HG03439 (cell line): ENCODE measurements around the gene SPRN.
"Not testable (repeated sequence)": the region's sequence is repeated elsewhere in the genome, so short reads cannot be mapped to it uniquely, and the experiment has no call there.

Source experiments
- ATAC-seq: cut with Tn5 transposase; IDR thresholded peaks from one replicate; pipeline ENCODE4 v1.9.1; 2021; ENCODE audit warnings: mild to moderate bottlenecking, moderate library complexity; ENCODE audit not compliant: unreplicated experiment

SPRN gene, protein sequence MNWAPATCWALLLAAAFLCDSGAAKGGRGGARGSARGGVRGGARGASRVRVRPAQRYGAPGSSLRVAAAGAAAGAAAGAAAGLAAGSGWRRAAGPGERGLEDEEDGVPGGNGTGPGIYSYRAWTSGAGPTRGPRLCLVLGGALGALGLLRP

GRCh38 chr10:133424601-133425000 is at the start of gene SPRN:
Gene SPRN (minus strand): TSS chr10:133424625. CDS start chr10:133423681, 944 bp downstream.
- ATAC-seq, result not testable (repeated sequence)

DNA sequence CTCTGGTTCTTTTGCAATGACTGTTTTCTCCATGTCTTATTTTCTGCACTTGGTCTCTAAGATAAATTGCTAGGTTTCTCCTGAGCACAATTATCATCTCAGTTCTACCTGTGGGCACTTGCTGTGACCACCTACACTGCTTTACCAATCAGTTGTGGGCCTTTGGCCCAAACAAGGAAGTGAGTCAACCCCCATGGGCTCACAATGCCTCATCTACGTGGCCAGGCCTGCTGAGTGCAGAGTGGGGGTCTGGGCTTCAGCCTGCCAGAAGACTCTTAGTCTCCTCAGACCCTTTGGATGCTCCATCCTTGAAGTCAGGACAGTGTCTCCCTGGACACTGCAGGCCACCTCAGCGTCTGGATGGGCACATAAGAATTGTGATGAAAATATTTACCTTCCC is 49.6 kb upstream of the SPRN start:
- no peak for ATAC-seq

GRCh38 chr10:133473270-133473669 is 48.8 kb upstream of the SPRN start:
- no peak for ATAC-seq

DNA sequence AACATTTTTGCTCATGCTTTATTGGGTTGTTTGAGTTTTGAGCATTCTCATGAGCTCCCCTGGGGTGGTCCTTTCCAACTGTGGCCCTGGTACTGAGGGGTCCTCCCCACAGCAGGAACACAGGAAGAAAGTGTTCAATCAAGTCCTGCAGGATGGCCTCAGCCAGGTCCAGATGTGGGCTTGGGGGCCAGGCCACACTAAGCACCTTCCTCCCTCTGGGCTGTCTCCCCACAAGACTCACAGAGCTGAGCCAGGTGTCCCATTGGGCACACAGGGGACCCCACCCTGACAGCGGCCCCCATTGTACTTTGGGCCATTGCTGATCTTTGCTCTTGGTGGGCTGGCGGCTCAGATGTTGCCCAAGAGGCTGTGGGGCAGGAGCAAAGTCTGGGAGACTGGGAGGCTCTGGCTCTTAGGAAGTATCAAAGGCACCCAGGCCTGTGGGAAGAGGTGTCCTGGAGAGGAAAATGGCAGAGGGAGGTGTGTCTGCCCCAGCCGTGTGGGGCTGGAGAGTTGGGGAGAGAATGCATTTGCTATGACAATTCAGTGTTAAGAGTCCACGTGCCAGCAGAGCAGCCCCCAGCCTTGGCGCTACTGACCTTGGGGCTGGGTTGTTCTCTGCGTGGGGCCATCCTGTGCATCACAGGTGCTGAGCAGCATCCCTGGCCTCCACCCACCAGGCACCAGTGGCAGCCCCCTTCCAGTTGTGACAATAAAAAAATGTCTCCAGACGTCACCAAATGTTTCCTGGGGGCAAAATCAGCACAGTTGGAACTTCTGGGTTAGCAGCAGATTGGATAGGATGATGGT is 47.1 kb upstream of the SPRN start:
- no peak for ATAC-seq

- ATAC-seq, result not testable (repeated sequence)
Observed at GRCh38 chr10:133469205-133469604, 44.8 kb upstream of the SPRN start.

DNA sequence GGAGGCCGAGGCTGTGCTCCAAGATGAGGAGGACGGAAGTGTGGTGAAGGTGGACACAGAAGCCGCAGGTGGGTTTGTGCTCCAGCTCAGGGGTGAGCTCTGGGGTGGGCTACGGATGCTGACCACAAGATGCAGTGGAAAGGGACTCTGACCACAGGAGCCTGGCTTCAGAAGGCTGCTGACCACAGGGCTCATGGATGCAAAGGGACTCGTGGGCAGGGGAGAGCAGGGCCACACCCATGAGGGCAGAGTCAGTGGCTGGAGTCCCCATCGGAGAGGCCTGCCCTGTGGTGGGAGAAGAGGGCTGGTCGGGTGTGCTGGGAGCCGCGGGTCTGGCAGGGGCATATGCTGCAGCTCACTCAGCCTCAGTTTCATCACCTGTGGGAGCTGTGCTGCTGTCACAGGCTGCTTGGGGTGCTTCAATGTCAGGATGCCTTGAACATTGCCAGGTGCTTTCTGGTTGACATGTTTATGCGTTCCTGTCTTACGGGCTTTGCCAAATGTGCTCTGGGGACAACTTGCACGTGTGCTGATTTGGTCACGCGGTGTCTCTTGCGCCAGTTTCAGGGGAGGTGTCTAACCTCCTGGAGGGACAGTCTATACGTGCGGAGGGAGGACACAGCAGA is 43.0 kb upstream of the SPRN start:
- ATAC-seq, result no peak

DNA sequence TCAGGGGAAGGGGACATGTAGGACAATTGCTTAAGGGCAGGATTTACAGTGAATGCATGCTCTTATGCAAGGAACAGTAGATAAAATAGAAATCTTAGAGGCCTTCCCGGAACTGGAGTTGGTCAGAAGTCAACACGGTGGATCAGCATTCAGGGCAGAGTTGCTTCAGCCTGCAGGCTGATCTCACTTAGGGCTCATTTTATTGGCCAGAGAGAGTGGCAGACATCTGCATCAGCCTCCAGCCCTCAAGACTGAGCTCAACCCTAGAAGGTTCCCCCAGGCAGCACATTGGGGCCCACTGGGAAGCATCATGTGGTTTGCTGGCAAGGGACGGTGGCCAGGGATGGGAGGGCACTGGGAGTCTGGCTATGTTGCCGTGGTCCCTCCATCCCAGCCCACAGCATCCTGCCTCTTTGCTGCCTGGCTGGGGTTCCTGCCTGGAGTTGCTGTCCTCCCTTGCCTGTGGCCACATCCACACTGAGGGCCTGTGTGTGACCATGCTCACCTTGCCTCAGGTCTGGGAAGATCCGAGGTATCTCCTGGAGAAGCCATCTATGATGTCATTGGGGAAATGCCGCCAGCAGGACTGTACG is 42.4 kb upstream of the SPRN start:
- no peak for ATAC-seq

DNA sequence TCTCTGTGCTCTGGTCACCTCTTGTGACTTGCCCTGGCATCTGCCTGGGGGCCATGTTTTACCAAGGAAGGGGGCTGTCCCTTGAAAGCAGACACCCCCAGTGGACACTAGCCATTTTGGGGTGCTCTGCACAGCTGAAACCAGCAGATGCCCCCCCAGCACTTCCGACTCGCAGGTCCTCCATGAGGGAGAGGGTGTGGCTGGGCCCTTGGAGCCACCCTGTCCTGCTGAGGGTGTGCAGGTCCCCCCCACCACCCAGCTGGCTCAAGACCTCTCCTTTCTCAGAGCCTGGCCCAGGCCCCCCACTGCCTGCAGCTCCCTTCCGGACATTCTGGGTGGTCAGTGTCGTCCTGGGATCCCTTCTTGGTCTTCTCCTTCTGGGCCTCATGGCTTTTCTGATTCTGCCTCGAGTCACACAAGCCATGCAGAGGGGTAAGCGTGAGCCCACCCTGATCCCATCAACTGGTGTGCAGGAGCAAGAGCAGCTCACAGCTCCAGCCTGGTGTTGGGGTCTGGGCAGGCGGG is 41.6 kb upstream of the SPRN start:
- ATAC-seq, result no peak

DNA sequence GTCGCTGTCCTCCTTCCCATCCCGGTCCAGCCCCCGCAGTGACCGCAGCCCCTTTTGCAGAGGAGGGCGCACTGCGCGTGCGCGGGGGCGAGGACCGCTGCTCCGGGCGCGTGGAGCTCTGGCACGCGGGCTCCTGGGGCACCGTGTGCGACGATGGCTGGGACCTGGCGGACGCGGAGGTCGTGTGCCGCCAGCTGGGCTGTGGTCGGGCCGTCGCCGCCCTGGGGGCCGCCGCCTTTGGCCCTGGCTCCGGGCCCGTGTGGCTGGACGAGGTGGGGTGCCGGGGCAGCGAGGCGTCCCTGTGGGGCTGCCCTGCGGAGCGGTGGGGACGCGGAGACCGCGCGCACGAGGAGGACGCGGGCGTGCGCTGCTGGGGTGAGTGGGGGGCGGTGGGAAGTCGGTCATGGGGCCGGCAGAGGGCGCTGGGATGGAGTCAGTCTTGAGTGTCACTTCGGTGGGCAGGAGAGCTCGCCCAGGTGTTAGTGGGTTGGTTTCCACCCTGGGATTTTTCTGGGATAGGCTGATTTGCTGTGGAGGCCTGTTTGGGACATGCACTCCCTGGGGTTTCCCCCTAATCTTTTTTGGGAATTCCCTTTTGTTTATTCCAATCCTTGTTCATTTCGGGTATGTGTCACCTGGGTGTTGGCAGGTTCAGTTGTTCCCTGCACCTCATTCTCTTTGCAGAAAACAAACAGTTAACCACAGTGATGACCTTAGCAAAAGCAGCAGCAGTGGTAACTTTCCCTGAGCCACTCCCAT is 40.9 kb upstream of the SPRN start:
- no peak for ATAC-seq

DNA sequence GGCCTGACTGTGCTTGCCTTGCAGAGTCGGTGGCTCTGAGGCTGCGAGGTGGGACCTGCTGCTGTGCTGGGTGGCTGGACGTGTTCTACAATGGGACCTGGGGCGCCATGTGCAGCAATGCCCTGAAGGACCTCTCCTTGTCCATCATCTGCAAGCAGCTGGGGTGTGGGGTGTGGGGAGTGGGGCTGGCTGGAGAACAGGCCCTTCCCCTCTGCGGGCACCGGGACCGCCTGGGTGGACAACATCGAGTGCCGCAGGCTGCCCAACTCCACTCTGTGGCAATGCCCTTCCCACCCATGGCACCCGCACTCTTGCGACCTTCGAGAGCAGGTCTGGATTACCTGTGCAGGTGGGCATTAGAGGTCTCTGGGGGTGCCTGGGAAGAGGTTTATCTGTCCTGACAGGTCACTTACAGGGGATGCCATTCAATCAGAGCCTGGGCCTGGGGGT is 40.2 kb upstream of the SPRN start:
- ATAC-seq, result no peak

- ATAC-seq, result no peak
Observed at GRCh38 chr10:133462512-133463305, 38.3 kb upstream of the SPRN start.

DNA sequence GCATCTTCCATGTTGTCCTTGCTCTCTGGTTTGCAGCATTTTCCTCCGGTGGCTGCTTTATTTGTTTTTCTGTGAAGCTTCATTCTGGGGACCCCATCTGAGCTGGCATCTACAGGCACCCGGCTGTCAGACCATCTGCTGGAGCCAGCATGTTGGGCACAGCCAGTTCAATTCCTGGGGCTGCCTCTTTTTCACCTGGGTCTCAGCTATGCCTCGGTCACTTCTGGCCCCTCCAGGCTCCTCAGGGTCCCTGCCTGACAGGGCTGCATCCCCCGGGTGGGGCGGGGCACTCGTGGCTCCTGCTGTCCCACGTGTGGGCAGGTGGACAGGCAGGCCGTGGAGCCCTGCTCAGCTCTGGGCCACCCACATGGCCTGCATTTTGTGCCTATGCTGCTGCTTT is 37.4 kb upstream of the SPRN start:
- no peak for ATAC-seq

GRCh38 chr10:133461027-133461426 is 36.6 kb upstream of the SPRN start:
- ATAC-seq, result no peak

- ATAC-seq, result no peak
Observed at GRCh38 chr10:133460208-133460769, 35.9 kb upstream of the SPRN start.

- no peak for ATAC-seq
Observed at GRCh38 chr10:133459454-133460207, 35.2 kb upstream of the SPRN start.

DNA sequence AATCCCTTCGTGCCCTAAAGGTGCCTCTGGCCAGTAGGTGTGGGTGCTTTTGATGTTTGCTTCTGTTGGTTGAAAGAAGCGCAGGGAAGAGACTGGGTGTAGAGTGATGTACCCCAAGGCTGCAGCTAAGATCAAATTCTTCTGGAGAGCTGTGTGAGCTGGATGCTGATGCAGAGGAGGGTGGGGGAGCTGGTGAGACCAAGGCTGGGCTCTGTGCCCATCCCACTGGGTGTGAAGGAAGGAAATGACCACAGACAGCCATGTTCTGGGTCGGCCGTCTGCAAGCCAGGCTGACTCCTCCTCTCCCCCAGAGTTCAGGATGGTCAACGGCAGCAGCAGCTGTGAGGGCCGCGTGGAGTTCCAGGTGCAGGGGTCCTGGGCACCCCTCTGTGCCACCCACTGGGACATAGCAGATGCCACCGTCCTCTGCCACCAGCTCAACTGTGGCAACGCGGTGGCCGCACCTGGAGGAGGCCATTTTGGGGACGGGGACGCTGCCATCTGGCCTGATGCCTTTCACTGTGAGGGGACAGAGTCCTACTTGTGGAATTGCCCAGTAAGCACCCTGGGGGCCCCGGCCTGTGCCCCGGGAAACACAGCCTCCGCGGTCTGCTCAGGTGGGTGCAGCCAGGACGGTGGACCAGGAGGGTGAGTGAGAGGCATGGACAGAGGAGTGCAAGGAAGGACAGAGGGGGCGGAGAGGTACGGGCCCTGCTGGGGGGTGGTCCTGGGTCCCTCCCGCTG is 34.5 kb upstream of the SPRN start:
- no peak for ATAC-seq

- ATAC-seq, result no peak
Observed at GRCh38 chr10:133458021-133458709, 33.7 kb upstream of the SPRN start.
